ENCODE data around the gene CYB561A3.
"Not testable (repeated sequence)": the region's sequence is repeated elsewhere in the genome, so short reads cannot be mapped to it uniquely, and the experiment has no call there.

The CYB561A3 gene, protein sequence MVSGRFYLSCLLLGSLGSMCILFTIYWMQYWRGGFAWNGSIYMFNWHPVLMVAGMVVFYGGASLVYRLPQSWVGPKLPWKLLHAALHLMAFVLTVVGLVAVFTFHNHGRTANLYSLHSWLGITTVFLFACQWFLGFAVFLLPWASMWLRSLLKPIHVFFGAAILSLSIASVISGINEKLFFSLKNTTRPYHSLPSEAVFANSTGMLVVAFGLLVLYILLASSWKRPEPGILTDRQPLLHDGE

DNA sequence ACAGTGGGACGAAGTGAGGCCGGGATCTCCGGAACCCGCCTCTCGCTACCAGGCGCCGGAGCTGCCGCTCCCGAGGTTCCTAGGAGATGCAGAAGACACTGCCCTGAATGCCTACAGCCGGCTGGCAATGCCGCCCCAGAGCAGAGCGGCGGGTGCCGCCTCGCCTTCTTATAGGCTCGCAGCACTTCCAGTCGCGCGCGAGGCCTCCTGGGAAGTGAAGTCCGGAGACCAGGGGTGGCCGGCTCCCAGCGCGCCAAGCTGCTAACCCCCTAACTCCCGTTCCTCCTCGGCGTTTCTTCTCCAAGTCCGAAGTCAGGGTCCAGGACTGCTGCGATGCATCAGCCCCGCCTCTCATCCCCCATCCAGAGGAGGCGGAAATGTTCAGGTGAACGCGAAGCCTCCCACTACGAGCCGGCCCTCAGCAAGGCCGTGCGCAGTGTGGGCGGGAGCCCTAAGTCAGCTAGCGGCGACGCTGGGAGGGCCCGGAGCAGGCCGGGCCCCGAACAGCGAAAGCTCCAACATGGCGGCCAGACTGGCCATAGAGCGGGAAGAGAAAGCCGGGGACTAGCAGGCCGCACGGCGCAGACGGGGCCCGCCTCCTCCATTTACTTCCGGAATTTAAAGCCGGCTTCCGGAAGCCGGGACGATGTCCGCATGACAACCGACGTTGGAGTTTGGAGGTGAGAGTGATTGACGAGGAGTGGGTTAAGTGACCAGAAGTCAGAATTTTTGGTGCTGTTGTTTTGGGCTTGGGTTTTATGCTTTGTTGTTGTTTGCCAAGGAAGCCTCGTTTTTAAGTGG, at the start of gene CYB561A3, which contains the start of gene TMEM138:
Gene CYB561A3, minus strand, starts transcription at position 142 of the 801 bp plus-strand sequence. CDS start 5,169 bp downstream, outside the sequence.
Gene TMEM138, plus strand, starts transcription at position 634 of the 801 bp plus-strand sequence. CDS start 2,017 bp downstream, outside the sequence.
- peak within 1 kb of the TSS; percentile 98 for H3K27ac Mint-ChIP-seq
- H3K4me3 Mint-ChIP-seq = peak within 1 kb of the TSS; percentile 98
- H3K36me3 Mint-ChIP-seq = peaks cover 57% of the 10 kb centered on the region
- no peaks in the 10 kb centered on the region for H3K9me3 Mint-ChIP-seq
- peaks cover 20% of the 10 kb centered on the region for H3K4me1 Mint-ChIP-seq
- ATAC-seq (peak; percentile 97), DNase-seq (ENCODE audit: low spot score in 2 of 2) (peak; percentile 75 to 93)

DNA sequence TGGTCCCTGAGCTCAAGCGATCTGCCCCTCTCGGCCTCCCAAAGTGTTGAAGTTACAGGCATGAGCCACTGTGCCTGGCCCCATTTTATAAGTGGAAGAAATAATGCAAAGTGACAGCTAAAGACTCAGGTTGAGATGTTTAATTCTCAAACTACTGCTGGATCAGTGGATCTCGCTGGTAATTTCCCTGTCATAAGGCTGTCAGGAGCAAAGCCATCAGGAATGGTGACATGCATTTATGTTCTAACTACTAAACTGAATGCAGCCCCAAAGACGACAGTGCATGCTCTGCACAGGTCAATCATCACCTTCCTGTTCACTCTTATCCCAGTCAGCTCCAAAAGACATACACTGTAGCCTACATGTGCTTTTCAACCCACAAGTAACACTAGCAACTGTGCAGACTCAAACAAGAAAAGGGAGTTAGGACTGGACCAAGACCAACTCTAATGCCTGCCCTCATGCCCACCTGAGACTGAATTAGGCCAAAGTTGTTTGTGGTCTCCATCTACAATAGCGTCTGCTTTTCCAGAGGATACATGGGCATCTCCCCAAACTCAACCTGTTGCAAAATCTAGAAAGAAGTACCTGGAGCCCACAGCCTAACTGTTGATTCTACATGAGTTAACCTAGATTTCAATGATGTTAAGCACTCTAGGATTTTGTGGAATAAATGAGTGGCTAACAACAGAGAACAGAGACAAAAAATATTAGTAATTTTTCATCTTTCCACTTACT, 45.5 kb upstream of the CYB561A3 start:
- Mint-ChIP-seq H3K4me3 (no peak overlapping the region), H3K4me1 (no peaks in the 10 kb centered on the region), H3K27ac (peak overlapping the region; percentile 70), H3K36me3 (peaks cover 100% of the 10 kb centered on the region), H3K9me3 (no peaks in the 10 kb centered on the region)
- DNase-seq (ENCODE audit: low spot score in 2 of 2) (no peak), ATAC-seq (no peak)

DNA sequence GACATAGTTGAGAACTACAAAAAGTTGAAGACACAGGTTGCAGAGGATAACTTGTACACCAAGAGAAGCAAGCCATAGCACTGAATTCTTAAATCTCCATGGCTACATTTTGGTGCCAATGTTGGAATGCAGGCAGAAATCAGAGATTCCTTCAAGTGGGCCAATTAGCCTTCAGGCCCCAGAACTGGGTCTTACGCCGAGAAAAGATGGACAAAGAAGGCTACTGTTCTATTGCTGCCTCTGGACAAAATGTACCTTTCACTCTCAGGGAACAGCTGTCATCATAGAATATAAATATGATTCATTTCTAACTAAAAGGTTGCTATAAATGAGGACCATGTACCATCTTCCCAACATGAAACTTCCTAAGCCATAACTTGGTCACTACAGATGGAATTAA, 44.4 kb upstream of the CYB561A3 start:
- Mint-ChIP-seq H3K4me1 (no peaks in the 10 kb centered on the region), H3K9me3 (no peaks in the 10 kb centered on the region), H3K36me3 (peaks cover 95% of the 10 kb centered on the region), H3K27ac (peak overlapping the region; percentile 17), H3K4me3 (no peak overlapping the region)
- no peak for ATAC-seq
- DNase-seq (ENCODE audit: low spot score in 2 of 2) = no peak

DNA sequence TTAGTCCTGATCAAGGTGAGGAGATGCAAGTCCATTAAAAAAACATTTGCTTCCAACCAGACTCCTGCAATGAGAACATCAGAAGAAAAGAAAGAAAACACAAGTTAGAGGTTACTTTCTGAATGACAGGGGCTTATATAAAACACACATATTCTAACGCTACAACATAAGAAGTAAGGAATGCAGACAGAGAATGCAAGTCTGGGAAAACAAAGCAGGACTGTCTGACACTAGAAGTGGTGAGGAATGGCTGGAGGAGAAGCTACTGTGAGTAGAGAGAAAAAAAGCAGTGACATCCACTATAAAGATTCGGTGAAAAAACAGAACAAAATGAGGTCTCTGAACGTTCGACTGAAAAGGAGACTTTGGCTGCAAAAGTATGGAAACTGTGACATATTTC, 43.0 kb upstream of the CYB561A3 start:
- Mint-ChIP-seq H3K27ac (peak overlapping the region; percentile 83), H3K36me3 (peaks cover 91% of the 10 kb centered on the region)

DNA sequence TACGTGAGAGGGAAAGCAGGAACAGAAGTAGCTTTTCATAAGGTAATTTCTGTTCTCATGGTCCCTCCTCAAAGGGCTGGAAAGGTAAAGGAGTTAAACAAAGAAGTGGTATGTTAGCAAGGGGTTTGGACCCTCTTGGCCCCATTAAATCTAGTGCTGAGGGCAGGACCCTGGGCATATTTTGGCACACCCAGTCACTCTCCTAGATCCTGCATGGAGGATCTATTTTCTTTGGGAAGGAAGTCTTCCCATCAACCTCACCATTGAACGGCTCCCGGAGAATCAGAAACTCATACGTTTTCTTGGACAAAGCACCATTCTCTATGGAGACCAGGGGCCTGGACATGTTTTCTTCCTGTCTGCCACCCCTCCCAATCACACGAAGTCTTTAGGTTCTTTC, 42.4 kb upstream of the CYB561A3 start:
- no peaks in the 10 kb centered on the region for H3K4me1 Mint-ChIP-seq
- peak overlapping the region; percentile 83 for H3K27ac Mint-ChIP-seq
- peaks cover 91% of the 10 kb centered on the region for H3K36me3 Mint-ChIP-seq
- DNase-seq (ENCODE audit: low spot score in 2 of 2) (no peak), ATAC-seq (no peak)
- H3K9me3 Mint-ChIP-seq = no peaks in the 10 kb centered on the region
- no peak overlapping the region for H3K4me3 Mint-ChIP-seq

More for the DNA sequence above, 43.0 kb upstream of the CYB561A3 start:
- no peaks in the 10 kb centered on the region for H3K9me3 Mint-ChIP-seq
- no peaks in the 10 kb centered on the region for H3K4me1 Mint-ChIP-seq
- H3K4me3 Mint-ChIP-seq = no peak overlapping the region
- DNase-seq (ENCODE audit: low spot score in 2 of 2) (no peak), ATAC-seq (no peak)

DNA sequence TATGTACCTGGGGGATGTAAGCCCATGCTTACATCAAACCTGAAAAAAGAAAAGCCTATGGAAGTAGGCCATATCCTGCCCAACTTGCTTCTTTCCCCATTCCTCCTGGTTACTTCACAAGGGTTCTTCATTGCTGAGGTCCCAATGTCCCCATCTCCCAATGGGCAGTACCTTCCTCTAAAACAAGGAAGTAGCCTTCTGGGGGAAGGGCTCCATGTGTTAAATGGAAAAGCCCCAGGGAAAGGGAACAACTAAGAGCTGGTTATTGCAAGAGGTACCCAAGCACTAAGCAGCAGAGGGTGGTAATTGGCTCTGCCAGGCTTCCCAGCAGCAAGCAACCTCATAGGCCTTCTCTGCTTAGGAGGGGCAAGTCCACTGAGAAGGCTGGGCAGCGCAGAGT, 42.0 kb upstream of the CYB561A3 start:
- ATAC-seq (no peak), DNase-seq (ENCODE audit: low spot score in 2 of 2) (no peak)
- Mint-ChIP-seq H3K4me1 (no peaks in the 10 kb centered on the region), H3K4me3 (no peak overlapping the region), H3K36me3 (peaks cover 91% of the 10 kb centered on the region), H3K27ac (peak overlapping the region; percentile 83), H3K9me3 (no peaks in the 10 kb centered on the region)

DNA sequence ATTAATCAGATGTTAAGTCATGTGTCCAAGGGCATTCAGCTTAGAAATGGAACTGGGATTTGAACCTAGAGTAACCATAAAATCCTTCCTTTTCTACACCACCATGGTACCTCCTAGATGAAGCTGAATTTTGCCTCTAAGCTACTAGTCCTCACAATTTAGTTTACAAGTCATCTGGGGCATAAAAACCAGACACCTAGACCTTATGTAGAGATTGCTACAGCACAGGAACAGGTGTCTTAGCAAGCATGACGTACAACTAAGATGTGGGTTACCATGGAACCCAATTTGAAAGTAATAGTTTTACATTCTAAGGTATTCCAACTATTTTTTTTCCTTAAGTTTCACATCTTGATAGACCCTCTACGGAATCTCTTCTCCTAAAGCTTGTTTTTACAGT, 39.9 kb upstream of the CYB561A3 start:
- Mint-ChIP-seq H3K27ac (peak overlapping the region; percentile 77), H3K9me3 (no peaks in the 10 kb centered on the region), H3K36me3 (peaks cover 89% of the 10 kb centered on the region), H3K4me1 (no peaks in the 10 kb centered on the region), H3K4me3 (no peak overlapping the region)
- ATAC-seq = no peak
- DNase-seq (ENCODE audit: low spot score in 2 of 2) = no peak

DNA sequence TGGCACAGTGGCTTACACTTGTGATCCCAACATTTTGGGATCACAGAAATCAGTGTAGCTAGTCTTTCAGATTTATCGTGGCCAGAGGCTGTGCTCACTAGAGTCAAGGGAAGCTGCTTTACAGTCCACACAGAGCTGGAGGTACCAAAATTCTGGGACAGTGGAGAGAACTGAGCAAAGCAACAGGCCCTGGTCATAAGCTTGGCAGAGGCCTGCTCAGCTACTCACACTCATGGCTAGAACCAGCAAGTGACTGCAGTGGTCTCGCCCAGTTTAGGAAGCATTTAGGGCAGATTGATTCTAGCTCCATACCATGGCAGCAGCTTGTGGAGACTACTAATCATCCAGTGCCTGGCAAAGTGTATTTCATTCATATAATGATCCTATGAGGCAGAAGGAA, 39.5 kb upstream of the CYB561A3 start:
- peaks cover 89% of the 10 kb centered on the region for H3K36me3 Mint-ChIP-seq
- H3K4me3 Mint-ChIP-seq = no peak overlapping the region
- no peaks in the 10 kb centered on the region for H3K9me3 Mint-ChIP-seq
- peak overlapping the region; percentile 77 for H3K27ac Mint-ChIP-seq
- no peak for DNase-seq (ENCODE audit: low spot score in 2 of 2)
- no peaks in the 10 kb centered on the region for H3K4me1 Mint-ChIP-seq
- ATAC-seq = no peak

DNA sequence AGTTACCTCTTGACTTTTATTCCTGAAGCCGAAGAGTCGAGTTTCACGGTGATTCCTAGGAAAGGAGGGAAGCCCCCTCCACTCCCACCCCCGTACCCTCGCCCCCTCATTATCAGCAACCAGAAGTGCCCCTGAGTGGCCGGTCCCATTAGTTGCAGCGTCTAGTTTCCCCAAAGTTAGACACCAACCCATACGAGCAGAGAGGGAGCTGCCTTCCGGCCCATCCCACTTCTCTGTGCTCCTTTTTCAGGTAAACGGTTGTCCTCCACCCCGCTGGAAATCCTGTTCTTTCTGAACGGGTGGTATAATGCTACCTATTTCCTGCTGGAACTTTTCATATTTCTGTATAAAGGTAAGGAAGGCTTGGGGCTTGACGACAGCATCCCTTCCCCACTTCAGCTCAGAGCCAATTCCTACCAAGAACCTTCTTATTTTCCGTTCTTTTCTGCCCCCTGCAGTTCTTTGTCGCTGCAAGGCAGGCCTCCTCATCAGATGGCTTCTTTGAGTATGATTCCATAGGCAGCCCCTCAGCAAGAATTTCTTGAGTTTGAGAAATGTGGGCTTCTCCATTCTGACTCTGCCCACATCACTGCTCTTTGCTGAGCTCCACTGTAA, 31.4 kb upstream of the CYB561A3 start:
- DNase-seq (ENCODE audit: low spot score in 2 of 2) (no peak), ATAC-seq (no peak)
- no peaks in the 10 kb centered on the region for H3K9me3 Mint-ChIP-seq
- peaks cover 22% of the 10 kb centered on the region for H3K4me1 Mint-ChIP-seq
- peak overlapping the region; percentile 97 for H3K27ac Mint-ChIP-seq
- H3K36me3 Mint-ChIP-seq = peaks cover 41% of the 10 kb centered on the region
- H3K4me3 Mint-ChIP-seq = peak overlapping the region; percentile 86

DNA sequence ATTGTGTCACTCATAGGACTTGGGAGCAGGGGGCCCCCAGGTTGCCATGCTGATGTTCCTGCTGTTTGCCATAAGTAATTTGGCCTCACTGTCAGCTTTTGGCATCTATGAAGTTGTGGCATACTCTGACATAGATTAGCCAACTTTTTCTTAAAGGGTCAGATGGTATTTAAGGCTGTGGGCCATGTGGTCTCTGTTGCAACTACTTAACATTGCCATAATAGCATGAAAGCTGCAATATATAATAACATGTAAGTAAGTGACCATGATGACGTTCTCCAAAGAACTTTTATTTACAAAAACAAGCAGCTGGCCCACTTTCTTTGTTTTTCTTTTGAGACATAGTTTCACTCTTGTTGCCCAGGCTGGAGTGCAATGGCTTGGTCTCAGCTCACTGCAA, 28.5 kb upstream of the CYB561A3 start:
- no peak for DNase-seq (ENCODE audit: low spot score in 2 of 2)
- H3K9me3 Mint-ChIP-seq = no peaks in the 10 kb centered on the region
- H3K4me1 Mint-ChIP-seq = peaks cover 28% of the 10 kb centered on the region
- no peak for ATAC-seq
- H3K36me3 Mint-ChIP-seq = peaks cover 12% of the 10 kb centered on the region
- no peak overlapping the region for H3K4me3 Mint-ChIP-seq
- H3K27ac Mint-ChIP-seq = no peak overlapping the region

DNA sequence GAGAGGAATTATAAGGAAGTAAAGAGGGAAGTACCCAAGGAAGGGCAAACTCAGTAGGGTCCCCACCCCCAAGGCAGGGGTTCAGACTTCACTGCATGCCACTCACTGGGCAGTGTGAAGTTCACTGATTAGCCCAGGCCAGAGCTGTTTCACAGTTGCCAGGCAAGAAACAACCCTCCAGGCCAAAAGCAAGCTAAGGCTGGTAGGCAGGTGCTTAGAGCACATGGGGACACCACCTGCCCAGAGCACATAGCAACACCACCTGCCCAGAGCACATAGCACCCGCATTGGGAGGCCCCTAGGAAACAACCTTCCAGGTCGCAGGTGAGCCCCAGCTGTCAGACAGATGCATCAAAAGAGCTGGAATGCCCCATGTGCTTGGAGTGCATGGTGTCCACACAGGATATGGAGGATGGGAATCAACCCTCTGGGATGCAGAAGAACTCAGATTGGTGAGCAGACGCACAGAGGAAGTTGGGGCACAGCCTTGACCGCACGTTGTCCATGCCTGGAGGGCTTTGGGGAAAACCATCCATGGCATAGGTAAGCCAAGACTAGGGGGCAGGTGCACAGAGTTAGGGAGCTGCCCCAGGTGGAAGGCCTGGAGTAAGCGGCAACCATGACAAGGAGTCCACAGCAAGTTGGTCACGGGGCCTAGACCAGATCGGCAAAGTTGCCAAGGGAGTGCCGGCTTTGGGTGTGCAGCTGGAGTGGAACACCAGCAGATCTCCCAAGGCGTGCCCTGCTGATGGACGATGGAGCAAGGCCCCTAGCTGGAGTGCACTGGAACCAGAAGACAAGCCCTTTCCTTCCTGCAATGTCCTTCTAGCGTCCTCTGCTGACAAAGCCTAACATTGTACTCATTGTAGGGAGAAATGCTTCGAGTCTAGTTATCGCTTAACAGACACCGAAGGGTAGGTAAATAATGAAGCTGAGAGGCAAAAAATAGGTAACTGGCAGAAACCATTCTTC, 22.9 kb upstream of the CYB561A3 start:
- Mint-ChIP-seq H3K9me3 (no peaks in the 10 kb centered on the region), H3K27ac (no peak overlapping the region), H3K4me1 (peaks cover 6% of the 10 kb centered on the region), H3K36me3 (no peaks in the 10 kb centered on the region), H3K4me3 (no peak overlapping the region)
- DNase-seq (ENCODE audit: low spot score in 2 of 2) (no peak), ATAC-seq (no peak)

DNA sequence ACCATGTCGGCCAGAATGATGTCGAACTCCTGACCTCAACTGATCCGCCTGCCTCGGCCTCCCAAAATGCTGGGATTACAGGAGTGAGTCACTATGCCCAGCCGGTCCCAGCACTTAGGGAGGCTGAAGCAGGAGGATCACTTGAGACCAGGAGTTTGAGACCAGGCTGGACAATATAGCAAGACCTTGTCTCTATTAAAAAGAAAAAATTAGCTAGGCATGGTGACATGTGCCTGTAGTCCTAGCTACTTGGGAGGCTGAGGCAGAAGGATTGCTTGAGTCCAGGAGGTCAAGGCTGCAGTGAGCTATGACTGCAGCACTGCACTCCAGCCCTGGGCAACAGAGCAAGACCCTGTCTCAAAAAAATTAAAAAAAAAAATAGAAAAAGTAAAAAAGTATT, 22.2 kb upstream of the CYB561A3 start:
- not testable (repeated sequence) for H3K4me1 Mint-ChIP-seq; ATAC-seq; H3K9me3 Mint-ChIP-seq; H3K36me3 Mint-ChIP-seq; H3K4me3 Mint-ChIP-seq; H3K27ac Mint-ChIP-seq; DNase-seq (ENCODE audit: low spot score in 2 of 2)

DNA sequence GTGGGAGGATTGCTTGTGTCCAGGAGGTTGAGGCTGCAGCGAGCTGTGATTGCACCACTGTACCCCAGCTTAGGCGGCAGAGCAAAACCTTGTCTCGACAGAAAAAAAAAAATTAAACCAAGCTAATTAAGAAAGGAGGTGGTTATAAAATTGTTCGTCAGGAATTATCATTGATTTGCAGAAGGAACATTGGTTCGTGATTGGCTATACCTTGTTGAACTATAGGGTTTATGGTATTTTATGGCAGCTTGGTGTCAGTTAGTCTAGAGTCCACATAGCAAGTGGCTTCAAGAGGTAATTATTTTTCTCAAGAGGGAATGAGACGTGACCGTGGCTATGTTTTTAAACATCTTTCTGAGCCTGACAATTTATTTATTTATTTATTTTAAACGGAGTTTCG, 19.2 kb upstream of the CYB561A3 start:
- Mint-ChIP-seq H3K4me3 (no peak overlapping the region), H3K36me3 (peaks cover 10% of the 10 kb centered on the region), H3K27ac (no peak overlapping the region), H3K9me3 (no peaks in the 10 kb centered on the region), H3K4me1 (peaks cover 6% of the 10 kb centered on the region)
- no peak for ATAC-seq
- no peak for DNase-seq (ENCODE audit: low spot score in 2 of 2)

DNA sequence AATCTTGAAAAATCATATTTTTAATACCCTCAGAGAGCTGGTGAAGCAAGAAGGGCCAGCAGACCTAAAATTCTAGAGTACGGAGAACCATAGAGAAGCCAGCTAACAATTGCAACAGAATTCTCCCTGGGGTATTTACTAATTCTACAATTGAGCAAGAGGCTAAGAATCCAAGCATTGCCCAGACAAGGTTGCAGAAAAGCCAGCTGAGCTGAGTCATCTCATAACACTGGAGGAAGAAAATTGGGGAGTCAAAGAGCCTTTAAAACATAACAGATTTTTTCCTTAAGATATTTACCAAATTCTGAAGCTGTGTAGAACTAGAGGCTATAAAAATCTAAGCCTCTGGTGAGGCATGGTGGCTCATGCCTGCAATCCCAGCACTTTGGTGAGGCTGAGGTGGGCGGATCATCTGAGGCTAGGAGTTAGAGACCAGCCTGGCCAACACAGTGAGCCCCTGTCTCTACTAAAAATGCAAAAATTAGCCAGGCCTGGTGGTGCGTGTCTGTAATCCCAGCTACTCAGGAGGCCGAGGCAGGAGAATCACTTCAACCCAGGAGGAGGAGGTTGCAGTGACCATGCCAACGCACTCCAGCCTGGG, 17.1 kb upstream of the CYB561A3 start:
- no peak for DNase-seq (ENCODE audit: low spot score in 2 of 2)
- H3K36me3 Mint-ChIP-seq = peaks cover 25% of the 10 kb centered on the region

More for the DNA sequence above, 17.1 kb upstream of the CYB561A3 start:
- no peaks in the 10 kb centered on the region for H3K9me3 Mint-ChIP-seq
- no peak overlapping the region for H3K27ac Mint-ChIP-seq
- no peak overlapping the region for H3K4me3 Mint-ChIP-seq
- H3K4me1 Mint-ChIP-seq = no peaks in the 10 kb centered on the region
- ATAC-seq = no peak

Data from stimulated activated effector memory CD8-positive, alpha-beta T cell treated with anti-CD3 and anti-CD28 coated beads, Interleukin-12 subunit alpha, Interleukin-12 subunit beta, amount 100 ng/mL, for 72 hours (primary cell).